MM.1S (cell line): ENCODE data around the gene CBLB.

Experiments
- CTCF ChIP-seq: fragments of 300-600 bp; sonication (generic); IDR thresholded peaks from 2 replicates; pipeline ENCODE4 v1.5.1; 2016; ENCODE audit warnings: antibody characterized with exemption, low read length, mixed read lengths
- EZH2phosphoT487 ChIP-seq: fragments of 300-600 bp; sonication (generic); IDR thresholded peaks from 2 replicates; pipeline ENCODE4 v1.6.1; 2018; ENCODE audit warnings: antibody characterized with exemption, low read length

- TF ChIP-seq CTCF: no peak
- no peak for TF ChIP-seq EZH2phosphoT487
Measured at GRCh38 chr3:105752791-105753415, 115.9 kb downstream of the CBLB start.
